Ishikawa (cell line): ENCODE results near the gene UPF2.

Experiments
- CEBPB ChIP-seq: IDR thresholded peaks from 2 replicates; pipeline ENCODE4 v1.6.1; 2012
- CREB1 ChIP-seq: IDR thresholded peaks from 2 replicates; pipeline ENCODE4 v1.6.1; 2012; ENCODE audit warnings: low read depth
- EGR1 ChIP-seq: IDR thresholded peaks from 2 replicates; pipeline ENCODE4 v1.6.1; 2012
- EP300 ChIP-seq: IDR thresholded peaks from 2 replicates; pipeline ENCODE4 v1.6.1; 2012; ENCODE audit warnings: borderline replicate concordance
- FOXM1 ChIP-seq: IDR thresholded peaks from 2 replicates; pipeline ENCODE4 v1.6.1; 2012; ENCODE audit warnings: low read depth, borderline replicate concordance
- MAX ChIP-seq: IDR thresholded peaks from 2 replicates; pipeline ENCODE4 v1.6.1; 2012
- NFIC ChIP-seq: IDR thresholded peaks from 2 replicates; pipeline ENCODE4 v1.6.1; 2012
- RAD21 ChIP-seq: IDR thresholded peaks from 2 replicates; pipeline ENCODE4 v1.6.1; 2012; ENCODE audit warnings: low read depth
- TAF1 ChIP-seq: IDR thresholded peaks from 2 replicates; pipeline ENCODE4 v1.6.1; 2012; ENCODE audit warnings: low read depth, mild to moderate bottlenecking
- TCF12 ChIP-seq: IDR thresholded peaks from 2 replicates; pipeline ENCODE4 v1.6.1; 2012; ENCODE audit warnings: low read depth
- TEAD4 ChIP-seq: IDR thresholded peaks from 2 replicates; pipeline ENCODE4 v1.6.1; 2012
- YY1 ChIP-seq: IDR thresholded peaks from 2 replicates; pipeline ENCODE4 v1.6.1; 2012; ENCODE audit warnings: low read depth
- ZBTB7A ChIP-seq: IDR thresholded peaks from 2 replicates; pipeline ENCODE4 v1.6.1; 2012; ENCODE audit warnings: low read depth
- TF ChIP-seq, protein P1 (sequence below): IDR thresholded peaks from 2 replicates; pipeline ENCODE4 v1.6.1; 2012; ENCODE audit warnings: low read depth, mild to moderate bottlenecking
- TF ChIP-seq, protein P2 (sequence below): IDR thresholded peaks from 2 replicates; pipeline ENCODE4 v1.6.1; 2012

UPF2 gene

DNA sequence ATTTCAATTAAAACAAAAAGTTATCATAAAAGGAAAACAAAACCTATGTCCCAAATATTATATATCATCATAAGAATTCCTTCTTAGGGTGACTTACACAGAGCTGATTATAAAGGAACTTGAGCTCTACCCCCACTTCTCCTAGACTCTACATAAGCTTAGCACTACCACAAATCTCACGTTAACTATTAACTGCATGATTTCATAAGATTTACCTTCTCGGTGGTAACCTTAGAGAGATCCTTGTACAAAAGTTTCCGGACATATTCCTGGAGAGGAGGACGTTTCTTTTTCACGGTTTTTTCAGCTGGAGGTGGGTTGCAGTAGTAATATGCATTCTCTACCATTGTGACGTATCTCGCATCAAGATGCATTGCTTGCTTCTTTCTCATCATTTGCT, 83.7 kb downstream of the UPF2 start:
- TF ChIP-seq, protein P1, sequence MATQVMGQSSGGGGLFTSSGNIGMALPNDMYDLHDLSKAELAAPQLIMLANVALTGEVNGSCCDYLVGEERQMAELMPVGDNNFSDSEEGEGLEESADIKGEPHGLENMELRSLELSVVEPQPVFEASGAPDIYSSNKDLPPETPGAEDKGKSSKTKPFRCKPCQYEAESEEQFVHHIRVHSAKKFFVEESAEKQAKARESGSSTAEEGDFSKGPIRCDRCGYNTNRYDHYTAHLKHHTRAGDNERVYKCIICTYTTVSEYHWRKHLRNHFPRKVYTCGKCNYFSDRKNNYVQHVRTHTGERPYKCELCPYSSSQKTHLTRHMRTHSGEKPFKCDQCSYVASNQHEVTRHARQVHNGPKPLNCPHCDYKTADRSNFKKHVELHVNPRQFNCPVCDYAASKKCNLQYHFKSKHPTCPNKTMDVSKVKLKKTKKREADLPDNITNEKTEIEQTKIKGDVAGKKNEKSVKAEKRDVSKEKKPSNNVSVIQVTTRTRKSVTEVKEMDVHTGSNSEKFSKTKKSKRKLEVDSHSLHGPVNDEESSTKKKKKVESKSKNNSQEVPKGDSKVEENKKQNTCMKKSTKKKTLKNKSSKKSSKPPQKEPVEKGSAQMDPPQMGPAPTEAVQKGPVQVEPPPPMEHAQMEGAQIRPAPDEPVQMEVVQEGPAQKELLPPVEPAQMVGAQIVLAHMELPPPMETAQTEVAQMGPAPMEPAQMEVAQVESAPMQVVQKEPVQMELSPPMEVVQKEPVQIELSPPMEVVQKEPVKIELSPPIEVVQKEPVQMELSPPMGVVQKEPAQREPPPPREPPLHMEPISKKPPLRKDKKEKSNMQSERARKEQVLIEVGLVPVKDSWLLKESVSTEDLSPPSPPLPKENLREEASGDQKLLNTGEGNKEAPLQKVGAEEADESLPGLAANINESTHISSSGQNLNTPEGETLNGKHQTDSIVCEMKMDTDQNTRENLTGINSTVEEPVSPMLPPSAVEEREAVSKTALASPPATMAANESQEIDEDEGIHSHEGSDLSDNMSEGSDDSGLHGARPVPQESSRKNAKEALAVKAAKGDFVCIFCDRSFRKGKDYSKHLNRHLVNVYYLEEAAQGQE, result no peak
- TF ChIP-seq TAF1 (no peak), TEAD4 (no peak), FOXM1 (no peak), YY1 (no peak), NFIC (no peak), TCF12 (no peak), CREB1 (no peak), CEBPB (no peak), EGR1 (no peak), EP300 (no peak), RAD21 (no peak)

DNA sequence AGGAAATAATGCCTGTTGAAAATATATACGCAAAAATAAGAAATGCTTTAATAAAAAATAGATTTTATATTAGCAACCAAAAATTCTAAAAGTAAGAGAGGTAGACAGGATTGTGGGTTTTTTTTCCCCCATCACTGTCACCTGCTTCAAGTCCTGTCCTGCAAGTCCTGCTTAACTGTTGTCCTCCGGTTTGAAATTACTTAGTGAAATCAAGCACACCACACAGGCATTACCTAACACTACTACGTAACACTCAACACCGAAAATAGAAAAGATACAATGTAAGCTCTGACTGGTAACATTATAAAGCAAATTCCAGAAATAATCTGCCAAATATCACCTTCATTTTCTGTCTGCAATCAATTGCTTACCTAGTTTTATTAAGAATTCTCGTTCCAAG, 90.9 kb downstream of the UPF2 start:
- no peak for TF ChIP-seq CEBPB
- TF ChIP-seq, protein P1, result no peak
- TF ChIP-seq ZBTB7A, result no peak
- TF ChIP-seq, protein P2, sequence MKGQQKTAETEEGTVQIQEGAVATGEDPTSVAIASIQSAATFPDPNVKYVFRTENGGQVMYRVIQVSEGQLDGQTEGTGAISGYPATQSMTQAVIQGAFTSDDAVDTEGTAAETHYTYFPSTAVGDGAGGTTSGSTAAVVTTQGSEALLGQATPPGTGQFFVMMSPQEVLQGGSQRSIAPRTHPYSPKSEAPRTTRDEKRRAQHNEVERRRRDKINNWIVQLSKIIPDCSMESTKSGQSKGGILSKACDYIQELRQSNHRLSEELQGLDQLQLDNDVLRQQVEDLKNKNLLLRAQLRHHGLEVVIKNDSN, result no peak
- TF ChIP-seq TCF12, result no peak
- TF ChIP-seq EP300, result no peak
- no peak for TF ChIP-seq YY1
- TF ChIP-seq CREB1, result no peak
- no peak for TF ChIP-seq TAF1
- no peak for TF ChIP-seq TEAD4
- TF ChIP-seq FOXM1, result no peak
- no peak for TF ChIP-seq EGR1
- no peak for TF ChIP-seq RAD21
- TF ChIP-seq NFIC, result no peak

DNA sequence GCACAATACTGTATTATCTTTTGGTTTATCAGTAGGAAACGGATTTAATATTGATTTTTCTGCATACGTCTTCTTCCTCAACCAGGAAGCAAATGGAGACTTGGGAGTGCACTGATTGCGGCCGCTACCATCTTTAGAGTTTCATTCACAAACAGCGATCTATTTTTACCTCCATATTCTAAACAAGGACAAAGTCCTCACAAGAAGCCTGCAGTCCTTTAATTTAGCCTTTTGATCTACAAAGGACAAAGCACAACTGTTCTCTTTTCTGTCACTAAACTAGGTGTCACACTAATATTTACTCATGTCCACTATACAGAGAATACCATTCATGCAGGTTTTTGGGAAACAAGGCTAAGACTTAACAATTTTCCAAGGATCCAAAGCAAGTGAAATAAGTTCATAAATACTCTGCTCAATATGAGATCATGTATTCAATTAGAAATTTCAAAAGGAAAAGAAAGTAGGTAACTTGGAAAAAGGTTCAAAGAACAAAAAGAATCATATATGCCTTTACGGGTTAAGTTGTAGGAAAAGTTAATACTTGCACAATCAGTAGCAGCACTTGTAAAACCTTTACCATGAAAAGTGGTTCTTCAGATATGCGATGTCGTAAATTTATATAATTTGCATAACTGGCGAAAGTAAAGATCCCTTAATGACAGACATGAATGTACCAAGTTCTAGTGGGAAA, 92.1 kb downstream of the UPF2 start:
- TF ChIP-seq TCF12, result no peak
- no peak for TF ChIP-seq YY1
- no peak for TF ChIP-seq ZBTB7A
- TF ChIP-seq, protein P2, result no peak
- no peak for TF ChIP-seq CEBPB
- TF ChIP-seq TAF1, result no peak
- no peak for TF ChIP-seq TEAD4
- TF ChIP-seq RAD21, result no peak
- no peak for TF ChIP-seq NFIC
- no peak for TF ChIP-seq EP300
- TF ChIP-seq, protein P1, result no peak

DNA sequence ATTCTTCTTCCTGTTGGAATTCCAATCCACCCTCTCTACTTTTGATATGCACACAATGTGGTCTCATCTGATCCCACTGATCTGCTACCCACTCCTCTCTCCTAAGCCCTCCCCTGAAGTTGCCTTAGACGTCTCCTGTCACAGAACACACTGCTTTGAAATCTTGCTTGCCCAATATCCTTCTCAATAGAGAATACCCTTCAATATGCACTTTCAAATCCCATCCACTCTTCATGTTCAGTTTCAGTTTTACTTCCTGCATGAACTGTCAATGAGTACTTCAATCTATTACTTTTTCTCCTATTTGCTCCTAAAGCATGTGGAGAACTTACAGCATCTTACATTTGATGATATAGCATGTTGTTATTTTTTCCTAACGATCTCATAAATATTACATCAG, 93.5 kb downstream of the UPF2 start:
- TF ChIP-seq MAX, result no peak
- no peak for TF ChIP-seq RAD21
- TF ChIP-seq CEBPB, result no peak
- no peak for TF ChIP-seq EGR1
- TF ChIP-seq ZBTB7A, result no peak
- TF ChIP-seq TEAD4, result no peak
- TF ChIP-seq EP300, result no peak
- TF ChIP-seq FOXM1, result no peak
- TF ChIP-seq CREB1, result no peak
- TF ChIP-seq, protein P2, result no peak
- no peak for TF ChIP-seq TCF12
